Dermis microvascular lymphatic vessel endothelial cell (primary cell): ENCODE measurements around the gene SHISA5. TPM values are rescaled to one million over a fixed set of nuclear protein-coding genes. Genes with fewer than 3 reads are reported as not detected.
A peak's percentile ranks its signal among the peaks of the same experiment; 100 is the strongest.
"Not testable (repeated sequence)": the region's sequence is repeated elsewhere in the genome, so short reads cannot be mapped to it uniquely, and the experiment has no call there.

Experiments
- DNase-seq, 2 donors: peaks; one replicate each; pipeline versions ENCODE4 v3.0.0 to v3.0.0-alpha.2; 2010; ENCODE audit warnings: low read depth in 2 of 2
- total RNA-seq: library from RNA; depleted of rRNA; stranded (reverse); fragments of >200 nt; gene quantifications from 2 replicates; pipeline ENCODE4 v1.2.1, GENCODE V29; 2014

The SHISA5 gene
- total RNA-seq, 1 donor from 2014 or later: 71.8 TPM

DNA sequence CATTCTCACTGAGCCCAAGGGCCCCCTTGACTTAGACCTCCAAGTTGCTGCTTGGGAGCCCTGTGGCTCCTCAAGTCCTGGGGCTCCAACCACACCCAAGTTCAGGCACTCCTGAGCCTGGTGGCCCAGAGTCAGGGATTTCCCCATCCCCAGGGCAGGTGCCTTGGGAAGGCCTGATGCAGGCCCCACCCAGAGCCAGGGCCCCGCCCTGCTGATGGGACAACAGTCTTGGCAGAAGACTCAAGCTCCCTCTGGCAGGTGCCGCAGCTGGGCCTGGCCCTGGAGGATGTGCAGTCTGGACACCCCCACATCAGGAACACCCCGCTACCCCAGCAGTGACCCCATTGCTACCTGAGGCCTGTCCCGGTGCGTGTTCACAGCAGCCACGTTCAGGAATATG lies 17.7 kb upstream of the SHISA5 start:
- no peak for DNase-seq

DNA sequence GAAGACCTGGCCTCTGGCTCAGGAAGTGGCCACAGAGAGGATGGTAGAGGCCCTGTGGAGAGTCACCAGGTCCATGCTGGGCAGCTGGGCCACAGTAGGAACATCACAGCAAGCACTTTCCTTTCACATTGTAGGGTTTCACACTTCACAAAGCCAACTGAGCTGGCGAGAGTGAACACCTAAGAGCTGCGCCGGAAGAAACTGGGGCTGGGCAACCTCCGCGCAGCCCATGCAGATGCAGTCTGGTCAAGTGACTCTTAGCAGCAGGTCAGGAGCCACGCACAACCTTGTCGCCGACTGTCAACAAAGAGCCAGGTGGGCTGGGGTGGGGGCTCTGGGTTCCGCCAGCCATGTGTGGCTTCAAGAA lies 15.3 kb upstream of the SHISA5 start:
- no peak for DNase-seq

DNA sequence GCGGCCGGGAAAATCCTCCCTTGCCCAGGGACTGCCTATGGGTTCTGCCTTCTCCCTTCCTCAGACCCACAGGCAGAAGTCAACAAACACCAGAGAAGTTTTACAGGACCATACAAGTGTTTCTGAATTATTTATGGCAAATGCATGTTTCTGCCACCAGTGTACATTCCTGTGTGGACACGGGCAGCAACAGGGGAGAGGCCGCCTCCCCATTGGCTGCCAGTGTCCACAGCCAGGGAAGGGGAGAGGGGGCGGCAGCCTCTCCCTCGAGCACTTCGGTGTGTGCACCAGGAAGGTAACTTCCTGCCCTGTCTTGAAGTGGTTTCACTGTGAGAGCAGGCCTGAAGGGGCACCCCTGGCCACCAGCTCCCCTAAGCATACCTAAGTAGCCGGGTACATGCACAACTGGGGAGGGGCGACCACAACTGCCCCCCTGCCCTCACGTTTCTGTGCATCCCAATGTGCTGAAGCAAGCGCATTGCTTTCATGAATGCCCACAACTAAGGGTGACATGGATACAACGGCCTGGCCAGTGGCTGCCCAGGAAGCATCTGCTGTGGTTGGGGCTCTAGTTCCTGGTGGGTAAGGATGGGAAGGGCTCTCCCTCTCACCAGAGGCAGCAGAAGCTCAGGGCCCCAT lies 14.8 kb upstream of the SHISA5 start:
- no peak for DNase-seq

DNA sequence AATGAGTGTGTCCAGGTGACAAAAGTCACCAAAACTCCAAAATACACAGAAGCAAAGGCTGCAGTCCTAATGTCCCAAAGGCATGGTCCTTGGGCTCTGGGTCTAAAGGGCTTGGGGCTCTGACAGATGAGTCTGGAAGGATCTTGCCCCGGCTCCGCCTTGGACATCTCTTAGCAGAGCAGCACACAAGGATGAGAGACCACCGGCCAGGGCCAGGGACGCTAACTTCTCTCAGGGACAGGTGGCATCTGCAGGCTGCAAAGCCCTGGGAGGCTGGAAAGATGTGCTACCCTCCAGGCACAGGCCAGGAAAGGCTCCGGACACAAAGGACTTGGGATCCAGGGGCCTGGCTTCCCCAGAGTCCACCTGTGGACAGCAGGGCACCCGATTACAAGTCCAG lies 14.1 kb upstream of the SHISA5 start:
- no peak for DNase-seq

DNA sequence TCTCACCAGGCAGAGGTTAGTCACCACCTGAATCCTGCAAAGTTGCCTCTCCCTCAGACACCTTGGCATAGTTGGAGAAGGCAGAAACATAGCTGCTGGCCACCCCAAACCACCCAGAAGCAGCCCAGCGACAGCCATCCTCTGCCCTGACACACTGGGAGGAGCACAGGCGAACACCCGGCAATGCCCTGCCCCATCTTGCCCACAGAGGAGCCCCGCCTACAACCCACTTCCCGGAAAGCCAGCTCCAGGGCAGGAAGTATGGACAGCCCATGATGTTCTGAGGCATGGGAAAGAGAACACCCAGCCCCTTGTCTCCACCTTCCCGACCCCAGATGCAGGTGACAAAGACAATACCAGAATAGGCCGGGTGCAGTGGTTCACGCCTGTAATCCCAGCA lies 12.6 kb upstream of the SHISA5 start:
- no peak for DNase-seq

DNA sequence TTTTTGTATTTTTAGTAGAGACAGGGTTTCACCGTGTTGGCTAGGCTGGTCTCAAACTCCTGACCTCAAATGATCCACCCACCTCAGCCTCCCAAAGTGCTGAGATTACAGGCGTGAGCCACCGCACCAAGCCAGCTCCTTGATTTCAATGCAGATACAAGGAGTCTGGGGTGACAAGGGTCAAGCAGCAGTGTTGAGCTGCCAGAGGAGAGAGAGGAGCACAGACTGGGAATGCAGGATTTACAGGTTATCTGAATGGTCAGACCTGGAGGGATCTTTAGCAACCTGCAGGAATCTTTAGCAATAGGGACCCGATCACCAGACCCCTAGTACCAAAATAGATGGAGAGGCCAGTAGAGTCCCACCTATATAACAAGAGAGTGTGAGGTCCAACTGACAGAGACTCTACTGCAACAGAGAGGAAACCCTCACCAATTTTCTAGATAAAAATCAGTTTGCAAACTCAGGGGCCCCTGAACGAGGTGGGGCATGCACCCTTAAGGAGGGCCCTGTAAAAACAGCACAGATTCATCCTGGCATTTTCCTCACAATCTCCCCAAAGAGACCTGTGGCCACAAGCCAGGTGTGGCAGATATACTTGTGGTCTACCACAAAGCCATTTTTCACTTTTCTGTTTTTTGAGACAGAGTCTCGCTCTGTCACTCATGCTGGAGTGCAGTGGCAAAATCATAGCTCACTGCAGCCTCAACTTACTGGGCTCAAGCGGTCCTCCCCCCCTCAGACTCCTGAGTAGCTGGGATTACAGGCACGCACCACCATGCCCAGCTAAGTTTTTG lies 10.7 kb upstream of the SHISA5 start:
- DNase-seq: no peak

DNA sequence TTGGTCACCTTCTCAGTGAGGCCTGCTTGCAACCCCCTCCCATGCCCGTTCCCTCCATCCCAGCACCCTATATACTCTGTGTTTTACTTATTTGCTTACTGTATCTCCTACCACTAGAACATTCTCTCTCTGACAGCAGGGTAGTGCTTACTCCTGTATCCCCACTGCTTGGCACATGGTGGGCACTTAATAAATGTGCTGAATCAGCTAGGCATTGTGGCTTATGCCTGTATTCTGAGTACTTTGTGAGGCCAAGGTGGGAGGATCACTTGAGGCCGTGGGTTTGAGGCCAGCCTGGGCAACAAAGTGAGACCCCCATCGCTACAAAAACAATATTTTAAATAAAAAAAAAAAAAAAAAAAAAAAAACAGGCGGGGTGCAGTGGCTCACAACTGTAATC lies 7.6 kb upstream of the SHISA5 start:
- DNase-seq: no peak

DNA sequence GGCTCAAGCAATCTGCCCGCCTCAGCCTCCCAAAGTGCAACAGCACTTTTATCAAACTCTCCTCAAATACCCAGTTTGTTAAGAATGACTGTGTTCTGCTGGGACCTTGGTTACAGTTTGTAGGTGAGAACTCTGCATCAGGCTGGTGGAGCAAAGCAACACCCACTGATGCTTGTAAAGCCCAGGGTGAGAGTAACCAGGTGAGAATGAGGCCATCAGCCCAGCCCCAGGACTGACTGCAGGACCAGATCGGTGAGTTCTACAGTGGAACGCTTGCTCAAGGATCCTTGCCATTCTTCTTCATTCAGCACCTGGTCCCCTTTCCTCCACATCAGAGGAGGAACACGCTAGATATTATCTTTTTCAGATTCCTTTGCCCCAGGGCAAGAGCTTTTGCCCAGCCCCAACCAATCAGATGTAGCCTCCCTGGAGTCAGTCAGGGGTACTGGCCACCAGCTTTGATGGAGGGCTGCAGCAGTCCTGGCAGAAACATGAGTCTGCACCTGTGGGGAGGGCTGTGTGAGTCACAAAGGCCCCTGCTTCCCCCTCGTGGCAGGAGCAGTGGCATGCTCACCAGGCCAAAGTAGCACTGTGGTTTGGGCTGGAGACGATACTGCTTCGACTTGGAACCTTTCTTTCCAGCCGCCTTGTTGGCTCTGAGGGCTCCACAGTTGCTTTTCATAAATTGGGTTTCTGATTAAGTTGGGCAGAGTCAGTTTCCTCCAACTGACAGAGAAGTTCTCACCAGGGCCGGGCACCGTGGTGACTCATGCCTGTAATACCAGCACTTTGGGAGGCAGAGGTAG lies 3.5 kb upstream of the SHISA5 start:
- DNase-seq: peak; percentile 63 to 80

DNA sequence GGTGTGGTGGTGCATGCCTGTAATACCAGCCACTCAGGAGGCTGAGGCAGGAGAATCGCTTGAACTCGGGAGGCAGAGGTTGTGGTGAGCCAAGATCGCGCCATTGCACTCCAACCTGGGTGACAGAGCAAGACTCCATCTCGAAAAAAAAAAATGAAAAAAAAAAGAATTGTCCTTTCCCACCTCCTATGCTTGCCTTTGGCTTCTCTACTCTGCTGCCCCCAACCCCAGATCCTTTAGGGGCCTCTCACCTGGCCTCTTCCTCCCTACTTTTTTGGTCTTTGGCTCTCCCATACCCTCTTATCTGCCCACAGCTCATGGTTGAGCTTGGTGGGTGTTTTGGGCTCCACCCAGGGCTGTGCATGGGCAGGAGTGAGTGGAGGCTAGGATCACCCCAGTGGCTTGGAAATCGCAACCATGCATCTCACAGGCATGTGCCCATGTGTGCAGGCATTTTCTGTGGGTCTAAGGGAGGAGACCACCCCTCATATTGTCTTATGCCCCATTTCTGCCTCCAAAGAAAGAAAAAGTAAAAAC lies 2.1 kb upstream of the SHISA5 start:
- DNase-seq: no peak

DNA sequence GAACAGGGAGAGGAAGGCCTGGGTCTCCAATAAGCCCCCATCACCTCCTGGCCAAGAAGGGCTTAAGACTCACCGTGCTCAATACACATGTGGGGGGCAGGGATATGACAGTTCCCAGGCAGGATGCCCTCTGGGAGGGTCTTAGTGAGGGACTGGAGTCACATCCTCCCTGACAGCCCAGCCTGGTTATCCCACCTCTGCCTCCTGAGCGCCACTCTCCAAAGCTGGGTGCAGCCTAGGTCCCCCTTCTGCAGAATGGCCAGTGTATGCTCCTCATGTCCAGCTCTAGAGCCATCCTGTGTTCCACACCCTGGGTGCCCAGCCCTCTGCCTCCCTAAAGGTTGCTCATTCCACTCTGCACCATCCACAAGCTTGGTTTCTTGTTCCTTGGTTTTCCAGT lies 1.2 kb upstream of the SHISA5 start:
- no peak for DNase-seq

DNA sequence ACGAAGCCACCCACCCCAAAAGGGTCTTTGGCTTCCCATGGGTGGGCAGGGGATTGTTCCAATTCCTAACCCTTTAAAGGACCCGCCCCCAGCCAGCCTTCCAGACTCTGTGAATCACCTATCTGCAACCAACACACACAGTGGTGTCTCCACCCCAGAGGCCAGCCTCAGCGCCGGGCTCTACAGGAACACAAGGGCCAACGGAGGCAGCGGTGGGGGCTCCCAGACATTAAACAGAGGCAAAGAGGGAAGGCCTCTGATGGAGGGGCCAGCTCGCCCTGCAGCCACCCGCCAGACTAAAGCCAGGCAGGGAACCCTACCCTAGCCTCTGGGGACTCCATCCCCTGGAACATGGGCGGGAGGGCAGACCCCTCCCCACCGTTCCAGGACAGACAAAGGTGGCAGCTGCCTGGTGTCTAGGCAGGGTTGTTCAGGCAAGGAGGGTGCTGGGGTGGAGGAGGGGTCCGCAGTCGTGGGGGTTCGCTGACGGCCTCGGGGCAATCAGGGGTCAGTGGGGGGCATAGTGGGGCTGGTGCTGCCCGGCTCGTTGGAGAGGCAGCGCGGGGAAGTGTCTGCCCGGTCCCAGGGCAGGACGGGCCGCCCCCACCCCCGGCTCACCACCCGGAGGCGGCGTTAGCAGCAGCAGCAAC lies 448 bp downstream of the SHISA5 start:
- peak in 1 of 2 donors; percentile 60 for DNase-seq

DNA sequence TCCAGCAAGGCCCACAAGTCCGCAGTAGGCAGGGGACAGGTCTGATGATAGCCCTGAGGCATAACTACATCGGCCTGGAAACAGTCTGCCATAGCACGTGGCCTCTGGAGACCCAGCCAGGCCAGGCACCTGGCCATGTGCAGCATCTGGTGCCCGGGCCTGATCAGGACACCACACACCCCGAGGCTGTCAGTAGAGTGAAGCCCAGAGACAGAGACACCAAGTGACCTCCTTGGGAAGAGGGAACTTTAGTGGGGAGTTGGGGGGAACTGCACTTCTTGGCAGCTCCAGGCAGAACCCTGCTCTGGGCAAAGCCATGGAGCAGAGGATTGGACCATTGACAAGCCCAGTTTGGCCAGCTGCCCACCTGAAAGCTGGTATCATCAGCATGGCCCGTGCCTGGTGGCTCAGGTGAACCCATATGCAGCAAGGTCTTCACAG lies 1.2 kb downstream of the SHISA5 start:
- no peak for DNase-seq

DNA sequence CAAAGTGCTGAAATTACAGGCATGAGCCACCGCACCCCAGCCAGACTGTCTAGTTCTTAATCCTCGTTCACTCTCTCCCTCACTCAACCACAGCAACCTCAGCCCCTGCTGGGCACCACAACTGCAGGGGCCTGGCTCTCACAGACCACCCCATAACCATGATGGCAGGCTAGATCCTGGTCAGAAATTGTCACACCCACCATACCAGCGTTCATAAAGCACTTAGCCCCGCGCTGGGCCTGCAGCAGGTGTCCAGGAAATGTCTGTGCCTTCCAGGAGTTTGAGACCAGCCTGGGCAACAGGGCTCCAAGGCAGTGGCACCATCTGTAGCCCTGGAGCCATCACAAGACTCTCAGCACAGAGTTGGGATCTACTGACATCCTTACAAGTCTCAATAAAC lies 1.9 kb downstream of the SHISA5 start:
- DNase-seq: no peak

DNA sequence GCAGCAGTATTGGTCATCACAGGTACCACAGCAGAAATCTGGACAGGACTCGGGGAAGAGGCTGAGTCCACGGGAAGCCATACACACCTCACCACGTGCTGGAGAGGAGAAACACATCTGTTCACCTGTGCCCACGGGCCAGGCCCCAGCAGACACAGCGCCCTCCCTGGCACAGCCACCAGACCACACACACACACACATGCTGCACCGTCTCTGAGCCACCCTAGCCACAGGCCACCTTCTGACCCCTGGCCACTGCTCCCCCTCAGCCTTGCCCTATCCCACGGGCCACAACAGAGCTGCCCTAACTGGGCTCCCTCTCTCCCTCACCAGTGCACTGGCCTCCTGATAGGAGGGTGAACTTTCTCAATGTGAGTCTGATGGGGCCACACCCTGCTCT lies 2.8 kb downstream of the SHISA5 start:
- DNase-seq: no peak

DNA sequence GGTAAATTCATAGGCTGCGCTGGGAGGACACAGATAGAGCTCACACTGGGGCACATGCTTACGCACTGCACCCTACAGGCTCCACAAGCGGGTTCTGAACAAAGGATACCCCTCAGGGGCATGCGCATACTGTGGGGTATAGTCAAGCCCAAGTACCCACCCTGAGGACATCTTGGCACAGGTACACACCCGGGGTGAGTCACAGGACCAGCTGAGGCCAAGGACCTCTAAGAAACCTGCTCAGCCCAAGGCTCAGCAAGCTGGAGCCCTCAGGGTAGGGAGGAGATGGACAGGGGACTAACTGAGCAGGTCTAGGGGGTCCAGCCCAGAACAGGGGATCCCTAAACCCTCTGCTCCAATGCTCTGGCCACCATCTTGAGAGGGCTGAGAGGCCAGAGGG lies 3.3 kb downstream of the SHISA5 start:
- no peak for DNase-seq

DNA sequence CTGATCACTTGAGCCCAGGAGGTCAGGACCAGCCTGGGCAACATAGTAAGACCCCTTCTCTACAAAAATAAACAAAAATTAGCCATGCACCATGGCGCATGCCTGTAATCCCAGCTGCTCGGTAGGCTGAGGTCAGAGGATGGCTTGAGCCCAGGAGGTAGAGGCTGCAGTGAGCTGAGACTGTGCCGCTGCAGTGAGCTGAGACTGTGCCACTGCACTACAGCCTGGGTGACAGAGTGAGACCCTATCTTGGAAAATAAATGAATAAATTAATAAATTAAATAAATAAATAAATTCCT lies 10.8 kb downstream of the SHISA5 start:
- no peak for DNase-seq

DNA sequence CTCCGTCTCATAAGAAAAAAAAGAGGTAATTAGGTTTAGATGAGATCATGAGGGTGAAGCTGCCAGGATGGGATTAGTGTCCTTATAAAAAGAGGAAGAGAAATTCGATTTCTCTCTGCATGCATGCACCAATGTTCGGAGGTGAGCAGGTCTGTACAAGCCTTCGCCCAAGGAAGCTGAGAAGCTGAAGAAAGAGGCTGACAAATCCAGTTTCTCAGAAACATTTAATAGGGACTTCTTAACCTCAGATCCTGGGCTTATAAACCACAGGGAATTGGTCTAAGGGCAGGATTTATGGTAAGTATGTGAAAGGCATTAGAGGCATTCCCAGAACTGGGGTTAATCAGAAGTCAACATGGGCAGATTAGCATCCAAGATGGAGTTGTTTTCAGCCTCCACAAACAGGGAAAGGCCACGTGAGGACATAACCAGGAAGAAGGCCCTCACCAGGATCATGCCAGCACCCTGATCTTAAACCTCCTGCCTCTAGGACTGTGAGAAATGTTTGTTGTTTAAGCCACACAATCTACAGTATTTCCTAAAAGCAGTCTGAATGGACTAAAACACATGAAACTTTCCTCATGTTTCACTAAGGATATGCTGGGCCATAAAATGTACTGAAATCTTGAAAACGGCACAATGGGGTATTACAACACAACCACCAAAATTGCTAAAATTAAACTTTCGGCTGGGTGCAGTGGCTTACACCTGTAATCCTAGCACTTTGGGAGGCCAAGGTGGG lies 11.3 kb downstream of the SHISA5 start:
- DNase-seq: no peak

DNA sequence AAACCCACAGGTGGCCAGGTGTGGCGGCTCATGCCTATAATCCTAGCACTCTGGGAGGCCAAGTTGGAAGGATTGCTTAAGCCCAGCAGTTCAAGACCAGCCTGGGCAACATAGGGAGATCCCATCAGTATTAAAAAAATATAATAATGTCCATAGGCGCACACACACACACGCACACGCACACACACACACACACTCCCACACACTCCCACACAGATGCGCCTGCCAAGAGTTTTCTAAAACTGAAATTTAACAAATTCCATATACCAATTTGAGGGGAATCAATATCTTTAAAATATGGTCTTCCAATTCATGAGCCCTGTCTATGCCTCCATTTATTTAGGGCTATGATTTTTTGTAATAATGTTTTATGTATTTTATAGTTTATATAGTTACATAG lies 17.0 kb downstream of the SHISA5 start:
- DNase-seq: no peak

DNA sequence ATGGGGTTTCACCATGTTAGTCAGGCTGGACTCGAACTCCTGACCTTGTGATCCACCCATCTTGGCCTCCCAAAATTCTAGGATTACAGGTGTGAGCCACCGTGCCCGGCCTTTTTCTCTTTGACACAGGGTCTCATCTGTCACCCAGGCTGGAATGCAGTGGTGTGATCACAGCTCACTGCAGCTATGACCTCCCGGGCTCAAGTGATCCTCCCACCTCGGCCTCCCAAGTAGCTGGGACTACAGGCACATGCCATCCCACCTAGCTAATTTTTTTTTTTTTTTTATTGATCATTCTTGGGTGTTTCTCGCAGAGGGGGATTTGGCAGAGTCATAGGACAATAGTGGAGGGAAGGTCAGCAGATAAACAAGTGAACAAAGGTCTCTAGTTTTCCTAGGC lies 21.2 kb downstream of the SHISA5 start:
- not testable (repeated sequence) for DNase-seq

DNA sequence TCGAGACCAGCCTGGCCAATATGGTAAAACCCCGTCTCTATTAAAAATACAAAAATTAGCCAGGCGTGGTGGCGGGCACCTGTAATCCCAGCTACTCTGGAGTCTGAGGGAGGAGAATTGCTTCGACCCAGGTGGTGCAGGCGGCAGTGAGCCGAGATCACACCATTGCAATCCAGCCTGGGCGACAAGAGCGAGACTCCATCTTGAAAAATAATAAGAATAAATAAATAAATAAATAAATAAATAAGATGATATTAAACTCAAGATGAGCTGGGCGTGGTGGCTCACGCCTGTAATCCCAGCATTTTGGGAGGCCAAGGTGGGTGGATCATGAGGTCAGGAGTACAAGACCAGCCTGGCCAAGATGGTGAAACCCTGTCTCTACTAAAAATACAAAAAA lies 23.1 kb downstream of the SHISA5 start:
- DNase-seq: not testable (repeated sequence)
